Astrocyte of the cerebellum (primary cell): ENCODE data around the gene PPP2R2B.

Experiments used
- DNase-seq: peaks from one replicate; pipeline ENCODE4 v3.0.0-alpha.2; 2011; ENCODE audit warnings: low read depth
- H3K4me3 ChIP-seq: 2 replicates; pipeline ENCODE4 v1.5.1; 2011; ENCODE audit warnings: mild to moderate bottlenecking, low read depth, low read length, moderate library complexity
- in situ Hi-C: cut with HindIII; loops from 2 replicates; pipeline ENCODE4 v1.10.0; 2017; ENCODE audit warnings: low sequenced_read_pairs
- TF ChIP-seq, protein P1 (sequence below): IDR thresholded peaks from 2 replicates; pipeline ENCODE4 v1.5.1; 2012; ENCODE audit warnings: low read length, low read depth, moderate library complexity, mild to moderate bottlenecking; ENCODE audit errors: missing control alignments

The PPP2R2B gene

GRCh38 chr5:146703899-146704298 is 174.7 kb downstream of the PPP2R2B start:
- in situ Hi-C loops = no loop called here
- TF ChIP-seq, protein P1, sequence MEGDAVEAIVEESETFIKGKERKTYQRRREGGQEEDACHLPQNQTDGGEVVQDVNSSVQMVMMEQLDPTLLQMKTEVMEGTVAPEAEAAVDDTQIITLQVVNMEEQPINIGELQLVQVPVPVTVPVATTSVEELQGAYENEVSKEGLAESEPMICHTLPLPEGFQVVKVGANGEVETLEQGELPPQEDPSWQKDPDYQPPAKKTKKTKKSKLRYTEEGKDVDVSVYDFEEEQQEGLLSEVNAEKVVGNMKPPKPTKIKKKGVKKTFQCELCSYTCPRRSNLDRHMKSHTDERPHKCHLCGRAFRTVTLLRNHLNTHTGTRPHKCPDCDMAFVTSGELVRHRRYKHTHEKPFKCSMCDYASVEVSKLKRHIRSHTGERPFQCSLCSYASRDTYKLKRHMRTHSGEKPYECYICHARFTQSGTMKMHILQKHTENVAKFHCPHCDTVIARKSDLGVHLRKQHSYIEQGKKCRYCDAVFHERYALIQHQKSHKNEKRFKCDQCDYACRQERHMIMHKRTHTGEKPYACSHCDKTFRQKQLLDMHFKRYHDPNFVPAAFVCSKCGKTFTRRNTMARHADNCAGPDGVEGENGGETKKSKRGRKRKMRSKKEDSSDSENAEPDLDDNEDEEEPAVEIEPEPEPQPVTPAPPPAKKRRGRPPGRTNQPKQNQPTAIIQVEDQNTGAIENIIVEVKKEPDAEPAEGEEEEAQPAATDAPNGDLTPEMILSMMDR = no peak
- DNase-seq = no peak
- H3K4me3 ChIP-seq = no peak overlapping the region

DNA sequence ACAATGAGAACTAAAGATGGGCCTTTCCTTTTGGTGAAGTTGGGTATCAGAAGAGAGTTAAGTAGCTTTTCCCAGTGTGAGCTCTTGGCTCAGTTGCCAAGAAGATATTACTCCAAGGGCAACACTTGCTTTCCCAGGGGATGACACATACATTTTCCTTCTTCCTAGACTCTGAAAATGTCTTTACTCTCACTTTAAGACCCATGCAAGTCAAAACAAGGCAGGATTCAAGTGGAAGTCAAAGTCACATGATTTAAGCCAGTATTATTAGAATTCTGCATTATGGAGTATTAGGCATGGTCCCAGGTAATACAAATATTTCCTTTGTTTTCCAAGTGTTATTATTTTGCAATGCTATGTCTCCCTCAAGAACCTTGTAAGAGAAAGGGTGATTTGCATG is 175.1 kb downstream of the PPP2R2B start:
- H3K4me3 ChIP-seq = no peak overlapping the region
- in situ Hi-C loops = no loop called here

GRCh38 chr5:146699664-146700418 is 178.7 kb downstream of the PPP2R2B start:
- no peak for DNase-seq
- no peak overlapping the region for H3K4me3 ChIP-seq
- TF ChIP-seq, protein P1 = no peak
- in situ Hi-C loops = no loop called here

More for the DNA sequence above, 175.1 kb downstream of the PPP2R2B start:
- TF ChIP-seq, protein P1 = no peak
- no peak for DNase-seq

GRCh38 chr5:146699138-146699537 is 179.4 kb downstream of the PPP2R2B start:
- no peak for DNase-seq
- in situ Hi-C loops = no loop called here
- TF ChIP-seq, protein P1 = no peak
- H3K4me3 ChIP-seq = no peak overlapping the region

DNA sequence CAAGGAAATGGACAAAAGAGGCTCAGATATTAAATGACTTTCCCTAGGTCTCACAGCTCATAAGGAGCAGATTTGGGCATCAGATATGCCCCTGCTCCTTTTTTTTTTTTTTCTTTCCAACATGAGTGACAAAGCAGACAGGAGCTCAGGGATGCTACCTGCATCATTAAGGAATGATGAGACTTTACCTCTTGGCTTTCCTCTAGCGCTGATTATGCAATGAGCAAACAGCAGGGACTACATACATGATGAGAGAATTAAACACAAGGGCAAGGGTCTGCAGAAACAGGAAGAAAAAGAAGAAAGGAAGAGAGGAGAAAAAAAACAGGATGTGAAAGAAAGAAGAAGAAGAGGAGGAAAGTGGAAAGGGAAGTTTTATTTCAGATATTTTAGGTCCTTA is 179.9 kb downstream of the PPP2R2B start:
- in situ Hi-C loops = no loop called here
- TF ChIP-seq, protein P1 = no peak
- H3K4me3 ChIP-seq = no peak overlapping the region
- no peak for DNase-seq

DNA sequence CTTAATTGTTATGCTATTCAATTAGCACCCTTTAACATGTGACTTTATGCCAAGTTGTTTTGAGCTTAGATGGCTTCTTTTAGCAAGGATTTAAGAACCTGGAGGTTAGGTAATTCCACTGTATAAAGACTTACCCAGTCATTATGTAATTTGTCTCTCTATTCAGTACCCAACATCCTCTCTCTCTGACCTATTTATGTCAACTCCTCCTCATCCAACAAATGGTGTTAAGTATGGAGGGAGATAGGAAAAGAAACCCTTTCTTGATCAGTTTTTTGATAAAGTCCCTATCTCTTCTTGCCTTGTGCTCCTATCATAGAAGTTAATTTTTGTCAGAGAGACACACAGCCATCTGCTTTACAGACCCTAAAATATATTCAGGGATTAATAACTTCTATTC is 181.3 kb downstream of the PPP2R2B start:
- in situ Hi-C loops = no loop called here
- H3K4me3 ChIP-seq = no peak overlapping the region
- DNase-seq = no peak
- TF ChIP-seq, protein P1 = no peak
